ENCODE results near the gene ZNHIT3. TPM values are rescaled to one million over a fixed set of nuclear protein-coding genes. Genes with fewer than 3 reads are reported as not detected.
"Not testable (repeated sequence)": the region's sequence is repeated elsewhere in the genome, so short reads cannot be mapped to it uniquely, and the experiment has no call there.

ZNHIT3 gene
- polyA plus RNA-seq (2014; cell fraction: cytosol; rRNA removed), result 118 and 122 TPM in 2 replicates
- polyA plus RNA-seq (2014; cell fraction: nucleus; rRNA removed), result 70.8 and 109 TPM in 2 replicates

DNA sequence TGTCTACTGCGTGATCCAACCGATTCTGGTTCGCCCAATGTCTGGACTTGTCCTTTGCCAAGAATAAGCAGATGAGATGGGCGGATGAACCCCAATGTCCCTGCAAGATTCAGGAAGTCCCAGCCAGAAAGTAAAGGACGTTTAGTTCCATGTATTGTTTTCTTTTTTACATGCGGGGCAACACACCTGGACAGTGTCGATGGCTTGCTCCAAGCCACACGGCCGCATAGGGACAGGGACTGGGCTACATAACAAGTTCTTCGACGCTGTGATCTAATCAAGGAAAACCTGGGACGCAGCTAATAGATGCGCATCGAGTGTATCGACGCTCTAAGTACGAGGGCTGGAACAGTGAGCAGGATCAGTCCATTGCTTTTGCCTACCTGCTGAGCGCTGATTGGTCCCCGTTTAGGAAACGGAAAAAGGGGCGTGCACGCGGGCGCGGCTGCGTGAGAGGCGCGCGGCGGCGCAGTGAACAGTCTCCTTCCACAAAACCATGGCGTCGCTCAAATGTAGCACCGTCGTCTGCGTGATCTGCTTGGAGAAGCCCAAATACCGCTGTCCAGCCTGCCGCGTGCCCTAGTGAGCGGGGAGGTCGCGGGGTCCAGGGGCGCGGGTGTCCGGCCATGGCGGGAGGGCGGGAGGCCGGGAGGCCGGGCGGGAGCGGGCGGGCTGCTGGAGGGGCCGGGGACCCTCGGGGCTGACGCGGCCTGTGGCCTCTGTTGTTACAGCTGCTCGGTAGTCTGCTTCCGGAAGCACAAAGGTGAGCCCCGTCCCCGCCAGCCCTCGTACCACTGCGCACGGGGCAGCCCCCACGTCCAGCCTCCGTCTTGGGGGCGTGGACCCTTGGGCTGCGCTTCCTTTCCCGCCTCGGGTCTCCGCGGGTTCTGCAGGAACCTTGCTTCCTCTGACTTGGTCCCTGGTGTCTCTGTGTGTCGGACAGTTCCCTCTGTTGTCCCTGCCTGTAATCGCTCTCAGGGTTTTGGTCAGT, at the start of gene ZNHIT3:
ZNHIT3 (plus strand) TSS at position 478 of the 991 bp plus-strand sequence; CDS start at position 497, 19 bp downstream.
- peak; percentile 94 for DNase-seq (ENCODE audit: low spot score)

DNA sequence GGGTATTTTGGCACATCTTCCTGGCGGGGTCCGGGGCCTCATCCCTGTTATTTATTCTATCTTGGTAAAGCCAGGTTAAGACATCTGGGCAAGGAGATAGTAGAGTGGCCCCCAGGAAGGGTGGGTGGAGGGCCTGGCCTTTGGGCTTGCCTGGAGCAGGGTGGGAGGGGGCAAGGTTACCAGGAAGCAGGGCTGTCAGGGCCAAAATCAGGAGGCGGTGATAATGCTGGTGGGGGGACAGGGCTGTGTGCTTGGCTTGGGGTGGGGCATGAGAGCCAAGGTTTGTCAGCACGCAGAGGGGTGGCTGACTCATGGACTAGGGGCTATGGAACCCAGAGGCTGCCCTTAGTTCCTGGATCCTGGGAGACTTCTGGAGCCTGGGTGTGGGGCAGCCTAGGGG, 44.7 kb upstream of the ZNHIT3 start:
- DNase-seq (ENCODE audit: low spot score), result not testable (repeated sequence)

DNA sequence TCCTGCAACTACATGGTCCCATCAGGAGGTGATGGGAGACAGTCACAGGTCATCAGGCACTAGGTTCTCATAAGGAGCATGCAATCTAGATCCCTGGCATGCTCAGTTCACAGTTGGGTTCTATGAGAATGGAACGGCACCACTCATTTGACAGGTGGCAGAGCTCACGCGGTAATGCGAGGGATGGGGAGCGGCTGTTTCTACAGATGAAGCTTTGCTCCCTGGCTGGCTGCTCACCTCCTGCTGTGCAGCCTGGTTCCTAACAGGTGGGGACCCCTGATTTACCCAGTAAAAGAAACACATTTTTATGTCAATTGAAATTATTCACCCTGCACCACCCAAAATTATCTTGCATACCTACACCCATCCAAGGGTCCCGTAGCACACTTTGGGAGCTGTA, 42.7 kb upstream of the ZNHIT3 start:
- no peak for DNase-seq (ENCODE audit: low spot score)

DNA sequence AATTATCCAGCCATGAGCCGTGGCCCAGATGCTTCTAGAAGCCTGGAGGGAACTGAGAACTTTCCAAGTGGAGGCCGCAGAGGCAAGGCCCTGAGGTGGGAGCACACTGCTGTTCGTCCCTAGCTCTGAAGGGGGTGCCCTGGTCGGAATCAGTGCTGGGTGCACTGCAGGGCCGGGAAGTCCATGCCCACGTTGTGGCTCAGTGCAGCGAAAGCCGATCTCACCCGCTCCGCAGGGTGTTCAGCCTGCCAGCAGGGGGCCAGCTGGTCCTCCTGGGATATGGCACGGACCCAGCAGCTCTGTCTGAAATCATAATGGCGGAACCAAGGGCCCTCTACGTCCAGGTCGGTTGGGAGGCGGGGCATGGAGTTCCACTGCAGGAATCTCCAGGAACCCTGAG, 36.5 kb upstream of the ZNHIT3 start:
- not testable (repeated sequence) for DNase-seq (ENCODE audit: low spot score)

DNA sequence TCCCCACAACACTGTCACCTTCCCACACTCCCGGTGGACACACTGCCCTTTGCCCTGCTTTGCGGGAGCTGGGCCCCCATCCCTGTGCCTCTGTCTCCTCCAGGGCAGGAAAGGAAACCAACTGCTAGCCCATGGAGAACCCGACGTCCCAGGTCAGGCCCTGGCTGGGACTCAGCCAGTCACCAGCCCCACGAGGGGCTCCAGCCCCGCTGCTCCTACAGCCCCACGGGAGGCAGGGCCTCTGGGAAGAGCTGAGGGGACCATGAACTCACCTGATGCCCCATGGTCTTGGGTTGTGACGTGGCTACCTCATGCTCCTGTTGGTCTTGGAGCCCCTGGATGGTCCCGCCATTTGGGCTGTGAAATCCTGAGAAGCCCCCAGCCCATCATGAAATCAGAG, 33.6 kb upstream of the ZNHIT3 start:
- not testable (repeated sequence) for DNase-seq (ENCODE audit: low spot score)

DNA sequence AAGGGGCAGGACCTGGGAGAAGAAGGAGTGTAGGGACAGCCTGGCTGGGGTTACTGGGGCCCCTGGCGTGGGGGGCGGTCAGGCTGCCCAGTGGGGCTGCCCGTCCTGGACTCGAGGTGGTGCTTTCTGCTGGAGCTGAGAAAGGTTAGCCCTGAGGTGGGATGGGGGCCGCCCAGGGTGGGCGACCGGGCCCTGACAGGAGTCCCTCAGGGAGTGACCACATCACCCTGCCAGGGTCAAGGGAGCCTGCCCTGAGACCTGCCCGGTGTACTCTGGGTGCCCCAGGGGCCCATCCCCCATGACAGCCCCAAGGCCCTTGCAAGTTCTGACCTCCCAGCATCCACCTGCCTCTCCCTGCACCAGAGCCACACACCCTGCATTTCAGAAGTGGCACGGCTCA, 28.8 kb upstream of the ZNHIT3 start:
- not testable (repeated sequence) for DNase-seq (ENCODE audit: low spot score)

DNA sequence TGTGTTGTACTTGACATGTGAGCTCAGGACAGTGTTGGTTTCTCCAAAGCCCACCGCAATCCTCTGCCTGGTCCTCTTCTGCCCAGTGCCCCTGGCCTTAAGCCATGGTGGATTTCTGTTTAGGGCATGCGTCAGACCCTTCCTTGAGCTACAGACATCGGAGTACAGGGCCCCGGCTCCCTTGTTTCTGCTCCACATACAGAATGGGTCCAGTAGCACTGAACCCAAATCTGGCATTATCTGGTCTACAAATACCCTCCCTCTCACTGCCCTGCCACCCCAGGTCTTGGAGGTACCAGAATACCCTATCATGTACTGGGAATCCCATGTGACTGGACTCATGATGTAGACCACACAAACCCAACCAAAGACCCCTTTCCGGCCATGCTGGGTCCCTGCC, 27.4 kb upstream of the ZNHIT3 start:
- DNase-seq (ENCODE audit: low spot score), result no peak

DNA sequence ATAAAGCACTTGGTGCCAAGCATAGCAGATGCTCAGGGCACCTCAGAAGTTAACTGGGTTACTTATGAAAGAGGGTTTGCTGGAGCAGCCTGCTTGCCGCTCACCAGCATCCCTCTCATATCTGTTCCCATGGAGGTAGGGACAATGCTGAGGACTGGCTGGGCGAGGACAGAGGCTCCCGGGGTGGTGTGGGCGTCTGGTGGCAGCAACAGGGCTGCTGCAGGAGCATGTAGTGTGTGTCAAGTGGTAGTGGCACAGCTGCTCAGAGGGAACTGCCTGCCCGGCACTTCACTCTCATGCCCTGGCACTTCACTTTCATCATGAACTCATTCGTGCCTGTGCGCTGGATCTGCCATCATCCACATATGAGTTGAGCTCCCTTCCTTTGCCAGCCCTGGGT, 26.9 kb upstream of the ZNHIT3 start:
- no peak for DNase-seq (ENCODE audit: low spot score)

DNA sequence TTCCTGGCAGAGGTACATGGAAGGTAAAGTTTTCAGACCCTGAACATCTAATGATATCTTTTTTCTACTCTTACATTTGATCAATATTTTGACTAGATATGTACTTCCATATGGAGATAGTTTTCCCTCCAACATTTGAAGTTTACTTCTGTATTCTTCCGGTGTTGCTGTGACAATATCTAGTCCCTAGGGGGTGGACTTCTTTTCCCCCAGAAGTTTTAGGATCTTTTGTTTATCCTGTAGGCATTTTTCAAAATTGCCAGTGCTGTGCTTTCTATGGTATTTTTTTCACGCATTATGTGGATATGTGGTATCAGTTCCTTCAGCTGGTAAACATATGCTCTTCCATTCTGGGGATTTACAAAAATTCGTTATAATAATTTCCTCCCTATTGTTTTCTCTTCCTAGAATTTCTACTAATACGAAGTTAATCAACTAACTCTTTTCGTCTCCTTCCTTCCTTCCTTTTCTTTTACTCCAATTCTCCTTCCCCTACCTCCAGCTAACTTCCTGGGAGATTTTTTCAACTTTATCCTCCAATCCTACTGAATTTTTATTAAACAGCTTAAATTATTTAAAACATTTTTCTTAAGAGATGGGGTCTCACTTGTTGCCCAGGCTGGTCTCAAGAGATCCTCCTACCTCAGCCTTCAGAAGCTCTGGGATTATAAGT, 26.1 kb upstream of the ZNHIT3 start:
- DNase-seq (ENCODE audit: low spot score), result no peak

DNA sequence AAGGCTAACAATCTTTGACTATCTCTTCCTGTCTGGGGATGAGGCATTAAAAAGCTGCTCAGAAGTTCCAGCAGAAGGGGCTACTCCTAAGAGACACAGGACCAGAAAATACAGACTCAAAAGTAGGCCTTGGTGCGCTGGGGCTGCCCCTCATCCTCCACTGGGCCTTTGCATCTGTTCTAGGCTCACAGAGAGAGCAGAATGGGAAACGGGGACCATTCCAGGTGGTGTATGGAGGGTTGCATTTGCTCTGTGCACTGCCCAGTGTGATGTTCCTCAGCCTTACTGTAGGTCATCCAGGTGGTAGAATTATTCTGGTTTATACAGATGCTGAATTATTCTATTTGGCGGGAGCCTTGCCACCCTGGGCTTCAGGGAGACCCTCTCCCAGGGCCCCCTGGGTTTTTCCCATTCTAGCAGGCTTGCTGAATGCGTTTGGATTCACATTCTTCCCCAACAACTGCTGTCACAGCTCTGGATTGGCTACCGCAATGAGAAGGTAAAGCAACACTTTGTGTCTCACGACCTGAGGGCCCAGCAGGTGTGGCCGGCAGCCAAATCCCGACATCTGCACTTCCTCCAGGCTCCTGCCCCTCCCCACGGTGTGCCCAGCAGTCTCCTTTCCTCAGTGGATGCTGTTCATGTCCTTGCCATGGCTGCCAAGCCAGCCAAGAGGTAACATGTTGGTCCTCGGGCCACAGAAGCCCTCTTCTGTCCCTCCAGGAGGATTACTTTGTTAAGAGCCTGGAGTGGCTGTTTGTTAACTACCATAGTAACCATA, 25.0 kb upstream of the ZNHIT3 start:
- DNase-seq (ENCODE audit: low spot score), result no peak

DNA sequence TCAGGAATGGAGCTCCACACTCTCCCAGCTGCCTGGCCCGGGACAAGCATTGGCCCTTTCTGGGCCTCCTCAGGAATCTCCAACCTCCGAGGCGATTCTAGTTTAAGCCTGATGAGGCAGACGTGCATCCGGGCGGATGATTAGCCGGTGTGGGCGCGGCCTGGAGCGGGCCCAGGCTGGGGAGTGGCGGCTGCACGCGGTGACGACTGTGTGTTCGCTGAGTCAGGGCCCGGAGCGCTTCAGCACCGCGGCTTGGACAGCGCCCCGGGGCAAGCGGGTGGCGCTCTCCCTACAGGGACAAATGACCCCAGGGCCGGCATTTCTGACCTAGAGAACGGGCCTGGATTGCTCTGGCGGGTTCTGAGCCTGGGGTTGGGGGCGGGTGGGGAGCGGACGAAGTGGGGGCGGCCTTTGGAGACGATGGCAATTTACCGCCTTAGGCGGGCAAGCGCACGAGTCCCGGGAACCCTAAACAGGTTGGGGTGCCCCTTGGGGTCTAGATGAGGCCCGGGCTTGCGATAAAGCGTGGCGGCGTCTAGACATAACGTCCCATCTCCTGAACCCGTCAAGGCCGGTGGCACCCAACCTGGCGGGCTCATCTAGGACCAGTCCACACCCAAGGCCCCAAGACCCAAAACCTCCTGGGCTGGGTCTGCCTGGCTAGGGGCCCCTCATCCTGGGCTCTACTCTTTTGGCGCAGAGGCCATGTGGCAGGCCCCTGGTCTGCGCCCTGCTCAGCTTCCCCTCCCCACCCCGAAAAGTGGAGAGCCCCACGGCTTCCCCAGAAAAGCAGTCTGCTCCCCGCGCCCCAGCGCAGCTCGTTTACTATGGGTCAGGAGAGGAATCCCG, 22.3 kb upstream of the ZNHIT3 start:
- peak; percentile 18 for DNase-seq (ENCODE audit: low spot score)

DNA sequence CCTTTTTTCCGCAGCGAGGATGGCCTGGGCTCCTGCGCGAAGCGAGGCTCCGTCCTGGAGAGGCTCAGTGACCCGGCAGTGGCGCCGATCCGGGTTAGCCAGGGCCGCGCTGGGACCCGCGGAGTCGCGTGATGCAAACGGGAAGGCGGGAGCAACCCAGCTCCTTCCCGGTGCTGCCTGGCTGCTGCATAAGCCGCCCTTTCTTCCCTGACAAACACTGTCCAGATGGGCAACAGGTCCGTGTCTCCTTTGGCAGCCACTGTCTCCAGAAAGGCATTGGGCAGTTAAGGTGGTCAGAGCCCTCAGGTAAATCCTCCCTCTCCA, 21.8 kb upstream of the ZNHIT3 start:
- DNase-seq (ENCODE audit: low spot score), result no peak

DNA sequence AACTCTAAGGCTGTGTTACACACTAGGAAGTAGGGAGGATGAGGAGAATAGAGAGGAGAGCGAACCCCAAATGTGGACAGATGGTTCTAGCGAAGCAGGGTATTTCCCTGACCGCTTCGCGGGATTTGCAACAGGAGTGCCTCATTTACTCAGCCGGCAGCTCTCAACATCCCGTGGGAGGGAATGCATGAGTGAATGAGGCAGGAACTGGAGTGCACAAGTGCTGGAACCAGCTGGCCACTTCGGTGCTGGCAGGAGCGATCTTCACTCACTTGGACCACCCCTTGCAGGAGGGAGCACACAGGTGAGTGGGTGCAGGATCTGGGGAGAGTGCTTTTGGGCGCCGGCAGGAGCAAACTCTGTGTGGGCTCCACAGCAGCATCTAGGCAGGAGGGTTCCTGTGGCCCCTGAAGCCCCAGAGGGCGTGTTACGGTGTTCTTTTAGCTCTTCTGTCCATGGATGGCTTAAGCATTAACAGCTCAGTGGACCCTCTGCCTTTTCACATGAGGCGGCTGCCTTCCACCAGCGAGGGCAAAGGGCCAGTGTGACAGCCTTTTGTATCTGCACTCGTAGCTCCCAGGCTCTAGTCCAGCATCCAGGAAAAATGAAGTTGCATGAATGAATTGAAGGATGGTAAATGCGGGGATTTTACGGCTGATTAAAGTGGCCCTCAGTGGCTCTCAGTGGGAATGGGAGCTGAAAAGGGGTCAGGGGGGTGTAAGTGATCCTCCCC, 17.4 kb upstream of the ZNHIT3 start:
- no peak for DNase-seq (ENCODE audit: low spot score)

DNA sequence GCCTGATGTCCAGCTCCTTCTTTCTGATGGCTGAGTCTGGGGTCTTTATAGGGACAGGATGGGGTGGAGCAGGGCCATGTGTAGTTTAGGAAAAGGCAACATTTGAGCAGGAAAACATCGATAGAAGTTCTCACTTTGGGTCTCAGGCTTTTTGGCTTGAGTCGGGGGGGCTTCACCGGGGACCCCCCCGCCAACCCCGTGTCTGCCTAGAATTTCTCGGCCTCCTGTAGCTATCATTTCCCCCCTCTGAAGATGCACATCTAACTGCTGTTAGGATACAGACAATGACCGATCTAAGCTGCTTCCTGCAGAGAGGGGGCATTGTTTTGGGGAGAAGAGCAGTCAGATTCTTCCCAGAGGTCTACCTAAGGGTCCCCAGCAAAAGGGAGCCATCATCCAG, 16.7 kb upstream of the ZNHIT3 start:
- DNase-seq (ENCODE audit: low spot score), result no peak

DNA sequence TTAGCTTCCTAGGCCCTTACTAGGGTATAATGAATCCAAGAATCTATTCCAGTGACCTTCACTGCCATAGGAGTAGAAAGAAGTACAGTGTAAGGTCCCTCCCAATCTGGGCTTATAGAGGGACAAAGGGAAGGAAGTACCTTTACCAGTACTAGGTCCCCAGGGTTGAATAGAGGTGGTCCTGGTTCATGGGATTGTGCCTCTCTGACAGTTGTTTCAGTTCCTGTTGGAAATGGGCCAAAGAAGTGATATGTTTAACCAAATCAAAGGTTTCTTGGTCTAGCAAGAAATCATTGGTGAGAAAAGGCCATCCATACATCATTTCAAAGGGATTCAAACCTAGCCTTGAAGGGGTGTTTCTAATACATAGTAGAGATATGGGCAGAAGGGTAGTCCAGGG, 16.0 kb upstream of the ZNHIT3 start:
- no peak for DNase-seq (ENCODE audit: low spot score)

DNA sequence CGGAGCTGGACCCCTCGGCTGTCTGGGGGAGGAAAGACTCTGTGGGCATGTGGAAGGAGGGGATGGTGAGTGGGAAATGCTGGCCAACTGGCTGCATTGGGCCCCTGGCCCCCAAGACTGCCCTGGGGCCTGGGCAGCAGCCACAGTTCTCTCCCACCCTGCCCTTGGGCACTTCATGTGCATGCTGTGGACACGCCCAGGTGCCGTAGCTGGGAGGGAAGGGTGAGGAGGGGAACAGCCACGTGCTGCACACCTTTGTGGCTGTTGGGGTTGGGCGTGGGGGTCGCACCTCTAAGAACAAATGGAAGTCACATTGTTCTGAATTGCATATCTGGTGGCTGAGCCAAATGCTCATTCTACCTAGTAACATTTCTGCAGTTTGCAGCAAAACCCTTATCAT, 11.9 kb upstream of the ZNHIT3 start:
- no peak for DNase-seq (ENCODE audit: low spot score)

DNA sequence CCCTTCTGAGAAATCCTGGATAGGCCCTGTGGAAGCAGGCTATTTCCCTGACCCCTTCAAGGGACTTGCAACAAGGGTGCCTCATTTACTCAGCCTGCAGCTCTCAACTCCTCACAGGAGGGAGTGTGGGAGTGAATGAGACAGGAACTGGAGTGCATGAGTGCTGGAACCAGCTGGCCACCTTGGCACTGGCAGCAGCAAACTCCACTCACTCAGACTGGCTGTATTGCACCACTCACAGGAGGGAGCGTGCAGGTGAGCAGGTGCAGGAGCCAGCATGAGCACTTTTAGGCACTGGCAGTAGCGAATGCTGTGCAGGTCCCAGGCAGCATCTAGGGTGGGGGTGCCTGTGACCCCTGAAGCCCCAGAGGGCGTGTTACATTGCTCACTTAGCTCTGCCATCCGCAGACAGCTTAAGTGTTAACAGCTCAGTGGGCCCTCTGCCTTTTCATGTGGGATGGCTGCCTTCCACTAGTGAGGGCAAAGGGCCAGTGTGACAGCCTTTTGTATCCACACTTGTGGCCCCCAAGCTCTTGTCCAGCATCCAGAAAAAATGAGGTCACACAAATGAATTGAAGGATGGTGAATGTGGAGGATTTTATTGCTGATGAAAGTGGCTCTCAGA, 11.0 kb upstream of the ZNHIT3 start:
- no peak for DNase-seq (ENCODE audit: low spot score)

DNA sequence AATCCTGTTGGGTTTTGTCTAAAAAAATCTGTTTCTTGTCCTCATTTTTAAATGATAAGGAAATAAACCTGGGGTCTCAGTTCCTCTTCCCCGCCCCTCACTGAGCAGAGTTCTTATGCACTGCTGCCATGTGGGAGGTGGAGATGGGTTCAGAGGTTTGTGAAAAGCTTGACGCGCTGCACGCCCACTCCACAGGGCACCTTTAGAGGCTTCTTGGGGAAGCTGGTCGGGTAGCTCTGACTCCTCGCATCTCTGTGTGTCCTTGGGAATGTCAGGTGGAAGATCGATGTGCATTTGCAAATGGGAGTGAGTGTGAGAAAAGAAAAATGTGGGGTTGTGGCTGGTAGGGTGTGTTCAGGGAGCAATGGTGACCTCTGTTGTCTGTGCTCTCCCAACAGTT, 4.7 kb upstream of the ZNHIT3 start:
- DNase-seq (ENCODE audit: low spot score), result no peak

DNA sequence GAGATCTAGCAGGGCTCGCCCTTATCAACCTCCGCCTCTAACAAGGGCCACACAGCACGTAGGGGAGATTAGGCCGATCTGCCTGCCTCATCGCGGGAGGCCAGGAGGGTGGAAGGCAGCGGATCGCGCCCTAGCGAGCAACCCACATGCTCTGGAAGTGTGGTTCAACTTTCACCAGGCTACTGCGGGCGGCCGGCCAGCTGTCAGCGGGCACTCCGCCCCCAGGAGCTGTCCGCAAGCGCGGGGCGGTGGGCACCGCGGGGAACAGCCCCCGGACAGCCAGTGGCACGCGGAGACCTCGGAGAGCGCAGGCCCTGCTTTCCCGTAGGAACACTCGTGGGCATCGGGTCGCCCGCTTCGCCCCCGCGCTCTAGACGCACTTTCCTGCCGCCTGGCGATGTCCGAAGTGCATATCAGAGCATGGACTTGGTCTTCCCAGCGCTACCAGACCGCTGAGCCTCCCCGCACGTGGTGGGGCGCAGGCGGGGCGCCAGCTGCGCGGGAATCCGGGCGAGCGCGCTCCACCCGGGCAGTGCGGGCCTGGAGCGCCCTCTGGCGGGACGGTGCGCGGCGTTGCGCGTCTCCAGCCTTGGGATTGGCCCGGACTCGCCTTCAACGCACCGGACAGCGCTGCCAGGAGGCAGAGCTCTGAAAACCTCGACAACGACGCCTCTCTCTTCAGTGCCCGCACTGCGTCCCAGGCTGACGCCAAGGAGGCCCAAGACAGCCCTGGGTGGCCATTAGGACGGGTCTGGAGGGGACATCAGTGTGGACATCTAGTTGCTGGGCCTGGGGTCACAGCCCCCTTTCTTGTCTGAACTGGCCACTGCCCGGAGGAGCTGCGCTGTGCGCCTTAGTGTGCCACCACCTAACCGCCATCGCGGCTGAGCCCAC, 3.6 kb upstream of the ZNHIT3 start:
- peak; percentile 78 for DNase-seq (ENCODE audit: low spot score)
